Lower leg skin (tissue), 4 donors: ENCODE results near the gene NTSR1. TPM values are rescaled to one million over a fixed set of nuclear protein-coding genes. Genes with fewer than 3 reads are reported as not detected.

Experiments used
- DNase-seq, 2 donors: peaks; one replicate each; pipeline ENCODE4 v3.0.0-alpha.2; 2019; ENCODE audit warnings: low spot score in 2 of 2
- H3K4me3 ChIP-seq: fragments of 200-600 bp; sonication (generic); 2 replicates; pipeline ENCODE4 v1.5.1; 2017; ENCODE audit warnings: mild to moderate bottlenecking, low read depth; ENCODE audit not compliant: poor library complexity, severe bottlenecking
- POLR2A ChIP-seq, 2 donors: fragments of 450-650 bp; IDR thresholded peaks; one replicate each; pipeline ENCODE4 v1.6.1; 2016 to 2017; ENCODE audit warnings: antibody characterized with exemption in 2 of 2, mild to moderate bottlenecking in 1 of 2, moderate library complexity in 1 of 2
- WGBS, 2 donors: methylation state at CpG; one replicate each; pipeline ENCODE4 v1.1.5; 2018; 5-methylcytosine and 5-hydroxymethylcytosine counted together
- intact Hi-C: fragments of 100-400 bp; cut with DNase I; formaldehyde crosslinking; loops from one replicate; pipeline ENCODE4 v1.15.0; 2023; ENCODE audit warnings: low total_unique reads
- total RNA-seq, 4 donors: library from RNA; depleted of rRNA; stranded (reverse); fragments of >200 nt; gene quantifications; one replicate each; pipeline ENCODE4 v1.1.0, GENCODE V29; 2016
- TF ChIP-seq, protein P1 (sequence below), 3 donors: fragments of 450-650 bp; IDR thresholded peaks; one replicate each; pipeline ENCODE4 v1.5.1; 2016; ENCODE audit warnings: antibody characterized with exemption in 3 of 3, mild to moderate bottlenecking in 3 of 3, moderate library complexity in 2 of 3

Gene NTSR1
- total RNA-seq, 4 donors from 2014 or later = 0.07 to 0.61 (median 0.13) TPM; not detected in 1

- 93 to 98% methylated on average over 6 to 8 of the region's 8 CpGs for WGBS, 2 donors
- no peak for DNase-seq
- intact Hi-C loops = no loop called here
- H3K4me3 ChIP-seq = no peak overlapping the region
- TF ChIP-seq POLR2A (IDR thresholded peaks at IDR 0.05) = no peak
- TF ChIP-seq, protein P1, sequence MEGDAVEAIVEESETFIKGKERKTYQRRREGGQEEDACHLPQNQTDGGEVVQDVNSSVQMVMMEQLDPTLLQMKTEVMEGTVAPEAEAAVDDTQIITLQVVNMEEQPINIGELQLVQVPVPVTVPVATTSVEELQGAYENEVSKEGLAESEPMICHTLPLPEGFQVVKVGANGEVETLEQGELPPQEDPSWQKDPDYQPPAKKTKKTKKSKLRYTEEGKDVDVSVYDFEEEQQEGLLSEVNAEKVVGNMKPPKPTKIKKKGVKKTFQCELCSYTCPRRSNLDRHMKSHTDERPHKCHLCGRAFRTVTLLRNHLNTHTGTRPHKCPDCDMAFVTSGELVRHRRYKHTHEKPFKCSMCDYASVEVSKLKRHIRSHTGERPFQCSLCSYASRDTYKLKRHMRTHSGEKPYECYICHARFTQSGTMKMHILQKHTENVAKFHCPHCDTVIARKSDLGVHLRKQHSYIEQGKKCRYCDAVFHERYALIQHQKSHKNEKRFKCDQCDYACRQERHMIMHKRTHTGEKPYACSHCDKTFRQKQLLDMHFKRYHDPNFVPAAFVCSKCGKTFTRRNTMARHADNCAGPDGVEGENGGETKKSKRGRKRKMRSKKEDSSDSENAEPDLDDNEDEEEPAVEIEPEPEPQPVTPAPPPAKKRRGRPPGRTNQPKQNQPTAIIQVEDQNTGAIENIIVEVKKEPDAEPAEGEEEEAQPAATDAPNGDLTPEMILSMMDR (IDR thresholded peaks at IDR 0.05) = no peak
Observed at GRCh38 chr20:62777528-62777830, 68.8 kb downstream of the NTSR1 start.

- TF ChIP-seq, protein P1 (IDR thresholded peaks at IDR 0.05) = no peak
- no peak for TF ChIP-seq POLR2A (IDR thresholded peaks at IDR 0.05)
- 92 to 98% methylated on average over 8 to 9 of the region's 9 CpGs for WGBS, 2 donors
- intact Hi-C loops = no loop called here
Observed at GRCh38 chr20:62778058-62778457, 69.4 kb downstream of the NTSR1 start.

DNA sequence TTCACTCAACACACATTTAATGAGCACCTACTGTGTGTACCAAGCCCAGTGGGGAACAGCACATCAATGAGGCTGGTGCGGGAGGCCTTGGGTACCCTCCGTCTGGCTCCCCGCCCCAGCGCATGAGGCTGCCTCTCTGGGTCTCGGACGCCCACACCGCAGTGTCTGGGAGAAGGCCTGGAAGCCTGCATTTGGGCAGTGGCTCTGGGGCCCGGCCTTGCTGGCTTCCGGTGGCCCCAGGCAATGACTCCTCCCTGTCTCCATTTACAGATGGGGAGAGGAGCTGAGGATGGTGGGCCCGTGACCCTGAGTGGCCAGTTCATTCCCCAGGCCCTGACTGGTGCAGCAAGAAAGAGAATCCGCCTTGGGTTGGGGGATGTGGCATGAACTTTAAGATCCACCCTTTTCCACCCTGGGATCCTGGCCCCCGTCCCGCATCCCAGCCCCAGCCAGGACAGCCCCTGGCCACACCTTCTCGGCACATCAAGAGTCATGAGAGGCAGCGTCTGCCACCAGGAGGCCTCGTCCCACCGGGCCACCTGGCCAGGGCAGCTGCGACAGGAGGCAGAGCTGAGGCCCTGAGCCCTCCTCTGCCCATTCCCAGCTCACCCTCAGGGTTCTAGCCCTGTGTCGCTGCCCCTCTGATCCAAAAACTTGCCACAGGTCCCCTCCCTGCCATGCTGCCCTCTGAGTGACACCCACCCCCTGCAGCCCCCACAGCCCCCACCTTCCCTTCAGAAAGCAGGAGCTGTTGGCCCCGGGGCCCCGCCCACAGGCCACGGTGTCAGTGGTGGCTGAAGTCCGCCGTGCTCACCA, 70.2 kb downstream of the NTSR1 start:
- intact Hi-C loops = no loop called here
- TF ChIP-seq, protein P1 (IDR thresholded peaks at IDR 0.05) = no peak
- TF ChIP-seq POLR2A (IDR thresholded peaks at IDR 0.05) = no peak
- no peak for DNase-seq
- 80 to 86% methylated on average over 16 to 21 of the region's 24 CpGs for WGBS, 2 donors
- no peak overlapping the region for H3K4me3 ChIP-seq

More at GRCh38 chr20:62778058-62778457, 69.4 kb downstream of the NTSR1 start:
- H3K4me3 ChIP-seq = no peak overlapping the region
- DNase-seq = no peak

GRCh38 chr20:62779417-62779685, 70.7 kb downstream of the NTSR1 start:
- H3K4me3 ChIP-seq = no peak overlapping the region
- DNase-seq = no peak
- intact Hi-C loops = no loop called here
- WGBS, 2 donors = 88 to 90% methylated on average over 5 to 7 of the region's 7 CpGs
- TF ChIP-seq, protein P1 (IDR thresholded peaks at IDR 0.05) = no peak
- no peak for TF ChIP-seq POLR2A (IDR thresholded peaks at IDR 0.05)

DNA sequence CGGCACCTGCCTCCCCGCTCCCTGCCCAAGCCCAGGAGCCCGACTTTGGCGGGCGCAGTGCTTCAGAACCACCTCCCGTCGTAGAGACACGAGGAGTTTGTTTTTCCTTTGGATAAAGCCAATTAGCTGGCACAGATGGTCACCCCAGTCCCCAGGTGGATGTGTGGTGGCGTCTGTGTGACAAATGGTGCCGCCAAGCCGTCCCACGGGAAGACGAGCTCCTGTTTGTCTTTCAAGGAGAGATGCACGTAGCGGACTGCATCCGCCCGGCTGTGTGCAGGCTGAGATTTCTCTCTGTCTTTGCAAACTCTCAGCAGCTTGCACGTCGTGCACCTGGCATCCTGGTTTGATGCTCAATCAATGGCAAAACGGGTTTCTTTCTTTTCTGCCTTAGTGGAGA, 71.6 kb downstream of the NTSR1 start:
- WGBS, 2 donors = 64 to 67% methylated on average over 19 to 20 of the region's 20 CpGs
- intact Hi-C loops = no loop called here
- no peak for DNase-seq
- no peak overlapping the region for H3K4me3 ChIP-seq
- TF ChIP-seq, protein P1 (IDR thresholded peaks at IDR 0.05) = no peak
- no peak for TF ChIP-seq POLR2A (IDR thresholded peaks at IDR 0.05)

- intact Hi-C loops = no loop called here
- no peak overlapping the region for H3K4me3 ChIP-seq
- DNase-seq = no peak
- WGBS, 2 donors = 67 to 77% methylated on average over 17 of the region's 17 CpGs
- TF ChIP-seq POLR2A (IDR thresholded peaks at IDR 0.05) = no peak
- TF ChIP-seq, protein P1 (IDR thresholded peaks at IDR 0.05) = no peak
Observed at GRCh38 chr20:62780696-62781095, 72.1 kb downstream of the NTSR1 start.
